ENCODE data around the gene SLC2A2.

SLC2A2 gene

DNA sequence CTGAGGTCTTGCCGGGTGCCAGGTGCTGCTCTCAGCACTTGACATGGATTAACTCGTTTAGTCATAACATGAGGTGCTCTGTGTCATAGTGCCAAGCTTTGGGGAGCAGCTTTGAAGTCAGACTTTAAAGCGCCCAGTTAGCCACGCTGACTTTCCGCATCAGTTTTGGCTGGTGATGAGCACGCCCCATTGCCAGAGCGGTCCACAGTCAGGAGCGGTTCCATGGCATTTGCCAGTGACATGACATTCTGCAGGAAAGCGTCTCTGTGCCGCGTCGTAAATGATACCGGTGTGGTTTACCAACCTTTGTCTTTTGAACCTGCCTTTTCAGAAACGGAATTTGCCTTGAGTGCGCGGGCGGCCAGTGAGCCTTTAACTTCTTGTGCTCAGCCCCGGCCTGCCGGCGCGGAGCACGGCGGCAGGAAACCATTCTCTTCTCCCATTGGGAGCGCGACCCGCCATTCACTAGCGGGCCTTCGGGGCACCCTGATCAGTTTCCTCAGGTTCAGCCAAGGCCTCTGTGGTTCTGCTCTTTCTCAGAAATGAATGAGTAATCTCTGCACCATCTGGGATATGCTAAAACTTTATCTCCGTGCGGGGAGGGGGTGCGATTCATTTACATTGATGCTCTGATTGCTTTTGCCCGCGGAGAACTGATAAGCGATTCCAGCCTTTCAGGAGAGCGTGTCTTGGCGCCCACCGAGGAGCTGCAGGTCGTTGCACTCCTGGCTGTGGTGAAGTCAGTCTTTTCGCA lies 1.7 kb upstream of the SLC2A2 start:
- peak; percentile 15 for DNase-seq

DNA sequence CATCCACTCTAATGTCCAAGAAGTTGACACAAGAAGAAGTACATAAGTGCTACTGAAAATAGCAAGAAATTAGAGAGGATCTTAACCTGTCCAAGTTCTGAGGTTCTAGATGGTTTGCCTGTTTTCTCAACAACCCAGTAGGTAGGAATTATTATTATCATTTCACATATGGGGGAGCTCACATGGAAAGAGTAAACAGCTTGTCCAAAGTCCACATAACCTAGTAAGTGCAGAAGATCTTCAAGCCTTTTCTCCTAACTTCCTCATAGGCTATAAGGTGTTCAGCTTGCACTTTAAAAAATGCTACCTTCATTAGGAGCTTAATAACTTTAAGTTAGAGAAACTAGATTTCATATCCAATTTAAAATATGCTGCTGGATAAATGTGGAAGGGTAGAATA lies 3.0 kb downstream of the SLC2A2 start:
- DNase-seq = no peak

- DNase-seq = no peak
These were observed 5.1 kb downstream of the SLC2A2 start for GRCh38 chr3:171021377-171021776.

GRCh38 chr3:171018156-171018935 lies 8.2 kb downstream of the SLC2A2 start:
- no peak for DNase-seq

- DNase-seq = no peak
These were observed 12.4 kb downstream of the SLC2A2 start for GRCh38 chr3:171013822-171014748.

DNA sequence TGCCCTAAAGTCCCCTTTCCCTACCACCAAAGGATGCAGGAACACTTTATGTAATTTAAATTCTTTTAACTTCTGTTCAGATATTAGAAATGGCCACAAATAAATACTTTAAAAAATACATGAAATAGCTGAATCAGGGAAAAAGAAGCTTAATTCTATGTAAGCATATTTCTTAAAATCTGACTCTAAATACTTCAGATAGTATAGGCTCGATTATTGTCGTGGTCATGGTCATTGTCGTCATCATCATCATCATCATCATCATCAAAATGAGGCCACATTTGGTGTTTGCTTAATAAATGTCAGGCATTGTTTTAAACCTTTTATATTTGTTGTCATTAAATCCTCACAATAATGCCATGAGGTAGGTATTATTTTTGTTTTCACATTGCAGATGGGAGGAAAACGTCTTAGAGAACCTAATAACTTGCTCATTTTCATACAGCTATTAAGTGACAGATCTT lies 14.6 kb downstream of the SLC2A2 start:
- no peak for DNase-seq

DNA sequence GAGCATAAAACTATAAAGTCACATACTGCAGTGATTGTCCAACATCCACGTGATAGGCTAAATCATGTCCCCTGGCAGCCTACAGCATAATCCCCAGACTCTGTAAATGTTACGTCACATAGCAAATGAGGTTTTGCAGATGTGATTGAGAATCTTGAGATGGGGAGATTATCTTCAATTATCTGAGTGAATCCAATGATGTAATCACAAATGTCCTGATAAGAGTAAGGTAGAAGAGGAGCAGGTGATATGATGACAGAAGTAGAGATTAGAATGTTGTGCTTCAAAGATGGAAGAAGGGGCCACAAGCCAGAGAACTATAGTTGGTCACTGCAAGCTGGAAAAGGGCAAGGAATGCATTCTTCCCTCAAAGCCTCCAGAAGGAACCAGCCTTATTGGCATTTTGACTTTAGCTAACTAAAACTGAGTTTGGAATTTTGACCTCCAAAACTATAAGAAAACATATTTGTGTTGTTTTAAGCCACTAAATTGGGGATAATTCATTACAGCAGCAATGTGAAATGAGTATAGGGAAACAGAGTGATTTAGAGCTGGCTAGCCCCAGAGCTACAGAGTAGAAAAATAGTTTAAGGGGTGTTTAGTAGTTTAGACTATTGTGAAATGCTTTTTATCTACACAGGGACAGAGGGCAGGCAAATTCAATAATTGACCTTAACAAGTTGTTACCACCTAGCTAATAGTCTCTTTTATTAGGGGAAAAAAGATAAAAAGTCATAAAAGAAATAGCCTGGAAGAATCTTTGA lies 15.2 kb downstream of the SLC2A2 start:
- no peak for DNase-seq

DNA sequence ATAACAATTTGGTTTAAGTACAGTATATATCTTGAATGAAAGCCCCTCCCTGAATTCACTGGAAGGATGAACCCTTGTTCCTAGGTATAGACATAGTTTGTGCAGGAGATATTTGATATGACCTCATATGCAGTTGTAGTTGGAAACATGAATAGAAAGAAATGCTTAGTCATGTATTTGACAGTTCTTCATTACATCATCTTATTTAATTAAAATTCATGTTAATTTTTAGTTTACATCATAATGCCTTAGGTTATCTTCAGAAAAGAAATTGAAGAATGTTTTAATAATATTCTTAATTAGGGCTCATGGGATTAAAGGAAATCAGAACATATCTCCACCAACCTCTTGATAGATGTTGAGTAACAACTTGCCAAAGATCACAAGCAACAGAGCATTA lies 19.2 kb downstream of the SLC2A2 start:
- DNase-seq = no peak

DNA sequence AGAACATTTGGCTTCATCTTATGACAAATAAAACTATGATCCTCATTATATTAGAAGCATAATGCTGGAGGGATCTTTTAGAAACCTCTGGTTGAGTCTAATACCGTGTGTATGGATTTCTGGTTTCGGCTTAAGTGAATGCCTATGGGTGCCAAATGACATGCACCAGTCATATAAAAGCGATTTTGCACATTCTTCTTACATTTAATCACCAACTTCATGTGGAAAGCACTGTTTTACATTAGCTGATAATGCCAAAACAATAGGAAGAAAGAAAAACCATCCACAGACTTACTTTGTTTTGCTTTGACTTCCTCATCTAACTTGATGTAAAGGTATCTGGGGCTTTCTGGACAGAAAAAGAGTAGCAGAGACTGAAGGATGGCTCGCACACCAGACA lies 20.9 kb downstream of the SLC2A2 start:
- DNase-seq = no peak

GRCh38 chr3:171001957-171002694 lies 24.4 kb downstream of the SLC2A2 start:
- no peak for DNase-seq

DNA sequence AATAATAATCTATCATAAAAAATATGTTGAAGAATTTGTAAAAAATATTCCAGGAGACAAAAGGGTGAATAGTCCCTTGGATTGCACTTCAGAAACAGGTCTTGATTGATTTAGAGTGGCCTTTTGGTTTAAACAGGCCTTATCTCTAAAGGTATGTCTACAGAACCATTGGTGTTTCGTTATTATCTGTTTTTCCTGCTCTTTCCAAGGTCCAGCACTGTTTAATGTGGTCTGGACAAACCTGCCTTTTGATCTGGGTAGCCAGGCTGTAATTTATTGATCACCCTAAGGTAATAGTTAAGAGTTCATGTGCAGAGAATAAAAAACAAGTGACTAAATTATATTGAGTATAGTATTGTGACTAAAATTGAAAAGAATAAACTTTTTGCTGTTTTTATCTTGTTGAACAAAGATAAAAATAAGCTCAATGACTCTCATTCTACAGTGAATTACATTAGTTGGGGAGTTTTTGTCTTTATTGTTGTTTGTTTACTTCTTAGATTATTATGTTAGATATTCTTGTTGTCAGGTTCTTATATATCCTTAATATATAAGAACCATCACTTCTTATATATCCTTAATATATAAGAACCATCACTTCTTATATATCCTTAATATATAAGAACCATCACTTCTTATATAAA lies 25.1 kb downstream of the SLC2A2 start:
- DNase-seq = no peak

GRCh38 chr3:171000281-171000680 lies 26.2 kb downstream of the SLC2A2 start:
- DNase-seq = no peak

DNA sequence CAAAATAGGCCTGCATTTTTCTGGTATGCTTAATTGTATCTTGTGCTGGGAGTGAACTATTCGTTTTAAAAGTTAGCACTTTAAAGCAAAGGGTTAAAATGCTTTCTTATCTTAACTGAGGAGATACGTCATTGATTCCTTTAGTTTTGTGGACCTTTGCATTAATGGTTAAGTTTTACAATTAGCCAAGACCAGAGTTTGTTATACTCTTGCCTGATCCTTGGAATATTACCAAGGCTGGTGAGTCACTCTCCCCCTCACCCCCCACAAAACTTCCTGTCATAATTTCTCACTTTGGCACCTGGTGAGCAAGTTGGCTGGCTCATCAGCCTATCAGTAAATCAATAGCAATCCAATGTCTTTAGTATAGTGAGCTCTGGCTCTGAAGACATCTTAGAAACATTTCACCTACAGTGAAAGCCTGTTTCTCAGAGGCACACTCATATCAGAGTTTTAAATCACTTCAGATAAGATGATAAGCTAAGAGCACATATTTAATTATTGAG lies 26.7 kb downstream of the SLC2A2 start:
- DNase-seq = no peak

GRCh38 chr3:170997961-170998913 lies 28.3 kb downstream of the SLC2A2 start:
- DNase-seq = no peak

- DNase-seq = no peak
These were observed 33.7 kb downstream of the SLC2A2 start for GRCh38 chr3:170992854-170993253.

- no peak for DNase-seq
These were observed 34.9 kb downstream of the SLC2A2 start for GRCh38 chr3:170991664-170992063.

GRCh38 chr3:170989100-170989648 lies 37.3 kb downstream of the SLC2A2 start:
- no peak for DNase-seq

GRCh38 chr3:170988378-170988777 lies 38.1 kb downstream of the SLC2A2 start:
- no peak for DNase-seq

DNA sequence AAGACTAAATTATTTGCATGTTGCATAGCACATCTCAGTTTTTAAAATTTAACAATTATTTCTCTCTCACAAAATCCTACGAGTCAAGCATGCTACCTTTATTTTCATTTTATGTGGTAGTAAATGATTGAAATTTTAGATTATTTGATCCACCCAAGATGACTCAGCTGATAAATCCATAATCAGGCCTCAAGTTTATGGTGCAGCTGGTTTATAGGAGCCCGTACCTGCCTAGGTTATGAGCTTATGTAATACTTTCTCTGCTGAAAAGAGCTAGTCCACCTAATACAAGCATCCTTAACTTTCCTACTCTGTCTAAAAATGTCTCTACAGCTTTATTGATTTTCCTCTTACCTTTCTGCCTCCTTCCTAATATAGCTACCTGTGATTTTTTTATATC lies 41.2 kb downstream of the SLC2A2 start:
- no peak for DNase-seq
